Mesendoderm (in vitro differentiated cells): Measurements from ENCODE around the gene SAFB.

Experiments
- DNase-seq: peaks from one replicate; pipeline ENCODE4 v3.0.0; 2013
- H2AK5ac ChIP-seq: 2 replicates; pipeline ENCODE4 v1.6.1; 2013; ENCODE audit warnings: low read length, inconsistent platforms
- H2BK120ac ChIP-seq: 2 replicates; pipeline ENCODE4 v1.6.1; 2013; ENCODE audit warnings: low read depth, mild to moderate bottlenecking, low read length, moderate library complexity, mixed read lengths
- H2BK15ac ChIP-seq: replicated peaks from 2 replicates; pipeline ENCODE4 v1.6.1; 2013; ENCODE audit warnings: low read depth, mild to moderate bottlenecking, moderate library complexity
- H2BK5ac ChIP-seq: 2 replicates; pipeline ENCODE4 v1.6.1; 2013; ENCODE audit warnings: low read length, inconsistent platforms
- H3K18ac ChIP-seq: 2 replicates; pipeline ENCODE4 v1.6.1; 2013; ENCODE audit warnings: mild to moderate bottlenecking, low read length, mixed read lengths
- H3K23ac ChIP-seq: one replicate; pipeline ENCODE4 v1.6.1; 2013; ENCODE audit warnings: low read length
- H3K27ac ChIP-seq: 2 replicates; pipeline ENCODE4 v1.5.1; 2013; ENCODE audit warnings: low read depth, mild to moderate bottlenecking, inconsistent platforms, low read length, moderate library complexity
- H3K27me3 ChIP-seq: 2 replicates; pipeline ENCODE4 v1.6.1; 2013; ENCODE audit warnings: low read length, control low read depth, mild to moderate bottlenecking, inconsistent platforms; ENCODE audit not compliant: insufficient read depth, poor library complexity
- H3K36me3 ChIP-seq: 2 replicates; pipeline ENCODE4 v1.6.1; 2013; ENCODE audit warnings: low read length, inconsistent platforms; ENCODE audit not compliant: control insufficient read depth, insufficient read depth
- H3K4ac ChIP-seq: one replicate; pipeline ENCODE4 v1.6.1; 2013; ENCODE audit warnings: low read depth, mild to moderate bottlenecking, low read length, moderate library complexity
- H3K4me1 ChIP-seq: 2 replicates; pipeline ENCODE4 v1.6.1; 2013; ENCODE audit warnings: low read depth, low read length, inconsistent platforms; ENCODE audit not compliant: control insufficient read depth
- H3K4me2 ChIP-seq: 2 replicates; pipeline ENCODE4 v1.6.1; 2013; ENCODE audit warnings: low read length
- H3K4me3 ChIP-seq: 2 replicates; pipeline ENCODE4 v1.5.1; 2013; ENCODE audit warnings: mild to moderate bottlenecking, low read length
- H3K56ac ChIP-seq: one replicate; pipeline ENCODE4 v1.6.1; 2013; ENCODE audit warnings: low read length
- H3K79me1 ChIP-seq: 2 replicates; pipeline ENCODE4 v1.6.1; 2013; ENCODE audit warnings: low read length, inconsistent platforms
- H3K79me2 ChIP-seq: 2 replicates; pipeline ENCODE4 v1.6.1; 2013; ENCODE audit warnings: mild to moderate bottlenecking, low read length; ENCODE audit not compliant: control insufficient read depth, insufficient read depth
- H3K9ac ChIP-seq: 2 replicates; pipeline ENCODE4 v1.6.1; 2013; ENCODE audit warnings: low read length, inconsistent platforms
- H4K5ac ChIP-seq: one replicate; pipeline ENCODE4 v1.6.1; 2013; ENCODE audit warnings: low read length
- H4K8ac ChIP-seq: one replicate; pipeline ENCODE4 v1.6.1; 2013; ENCODE audit warnings: low read depth, mild to moderate bottlenecking, control low read depth, low read length, moderate library complexity
- WGBS: extraction: QIAGEN DNeasy Blood & Tissue Kit; methylation state at CpG from one replicate; pipeline ENCODE4 v1.1.7; 2013; ENCODE audit warnings: low lambda C conversion rate, missing lambda C conversion rate; ENCODE audit not compliant: insufficient coverage; ENCODE audit errors: extremely low coverage; 5-methylcytosine and 5-hydroxymethylcytosine counted together

The SAFB gene

GRCh38 chr19:5679289-5680083, 56.6 kb downstream of the SAFB start:
- no peaks in the 10 kb centered on the region for H3K79me1 ChIP-seq
- peak overlapping the region; percentile 68 for H3K4me3 ChIP-seq
- peak overlapping the region; percentile 31 for H3K4ac ChIP-seq
- H3K27ac ChIP-seq = no peak overlapping the region
- H3K27me3 ChIP-seq = no peaks in the 10 kb centered on the region
- H3K18ac ChIP-seq = no peak overlapping the region
- H2BK120ac ChIP-seq = no peak overlapping the region
- H3K4me2 ChIP-seq = peak overlapping the region; percentile 45
- no peaks in the 10 kb centered on the region for H3K79me2 ChIP-seq
- H4K5ac ChIP-seq = no peak overlapping the region
- H2BK5ac ChIP-seq = no peak overlapping the region
- no peaks in the 10 kb centered on the region for H3K36me3 ChIP-seq
- no peak overlapping the region for H4K8ac ChIP-seq
- no CpG with 5 or more reads among the region's 26 CpGs for WGBS
- no peak overlapping the region for H3K23ac ChIP-seq
- no peak for DNase-seq
- peak overlapping the region; percentile 78 for H3K9ac ChIP-seq
- no peaks in the 10 kb centered on the region for H3K4me1 ChIP-seq
- no peak overlapping the region for H2BK15ac ChIP-seq
- peak overlapping the region; percentile 27 for H2AK5ac ChIP-seq
- peak overlapping the region; percentile 88 for H3K56ac ChIP-seq

- no peak overlapping the region for H3K23ac ChIP-seq
- peak overlapping the region; percentile 45 for H3K4me2 ChIP-seq
- H3K27me3 ChIP-seq = no peaks in the 10 kb centered on the region
- no peaks in the 10 kb centered on the region for H3K79me1 ChIP-seq
- peak overlapping the region; percentile 78 for H3K9ac ChIP-seq
- no peak for DNase-seq
- WGBS = no CpG with 5 or more reads among the region's 23 CpGs
- no peak overlapping the region for H4K8ac ChIP-seq
- no peak overlapping the region for H4K5ac ChIP-seq
- peak overlapping the region; percentile 88 for H3K56ac ChIP-seq
- H3K27ac ChIP-seq = no peak overlapping the region
- H3K4me3 ChIP-seq = peak overlapping the region; percentile 68
- H2BK5ac ChIP-seq = no peak overlapping the region
- H3K36me3 ChIP-seq = no peaks in the 10 kb centered on the region
- no peak overlapping the region for H2BK15ac ChIP-seq
- H3K4me1 ChIP-seq = no peaks in the 10 kb centered on the region
- H2AK5ac ChIP-seq = peak overlapping the region; percentile 27
- H2BK120ac ChIP-seq = no peak overlapping the region
- peak overlapping the region; percentile 31 for H3K4ac ChIP-seq
- no peaks in the 10 kb centered on the region for H3K79me2 ChIP-seq
- H3K18ac ChIP-seq = peak overlapping the region; percentile 16
Observed at GRCh38 chr19:5680084-5680436, 57.2 kb downstream of the SAFB start.

GRCh38 chr19:5680437-5681368, 57.8 kb downstream of the SAFB start, which contains the start of the genes HSD11B1L and MICOS13:
Gene HSD11B1L, plus strand, starts transcription at chr19:5681027. Its CDS starts 3,806 bp downstream, at chr19:5684833.
Gene MICOS13, minus strand, starts transcription at chr19:5680516. Its CDS starts 30 bp downstream, at chr19:5680486.
- H3K4ac ChIP-seq = peak within 1 kb of the TSS; percentile 31
- no peaks in the 10 kb centered on the region for H3K79me1 ChIP-seq
- peak within 1 kb of the TSS; percentile 67 for H3K4me2 ChIP-seq
- H3K23ac ChIP-seq = no peak within 1 kb of the TSS
- H3K79me2 ChIP-seq = no peaks in the 10 kb centered on the region
- no peaks in the 10 kb centered on the region for H3K36me3 ChIP-seq
- H2AK5ac ChIP-seq = peak within 1 kb of the TSS; percentile 27
- H3K9ac ChIP-seq = peak within 1 kb of the TSS; percentile 78
- H3K27ac ChIP-seq = no peak within 1 kb of the TSS
- H3K4me3 ChIP-seq = peak within 1 kb of the TSS; percentile 68
- H2BK15ac ChIP-seq = no peak within 1 kb of the TSS
- no peaks in the 10 kb centered on the region for H3K27me3 ChIP-seq
- no CpG with 5 or more reads among the region's 94 CpGs for WGBS
- no peak within 1 kb of the TSS for H2BK5ac ChIP-seq
- no peak within 1 kb of the TSS for H4K8ac ChIP-seq
- no peak within 1 kb of the TSS for H2BK120ac ChIP-seq
- peak; percentile 99 for DNase-seq
- peak within 1 kb of the TSS; percentile 16 for H3K18ac ChIP-seq
- H3K56ac ChIP-seq = peak within 1 kb of the TSS; percentile 88
- no peaks in the 10 kb centered on the region for H3K4me1 ChIP-seq
- no peak within 1 kb of the TSS for H4K5ac ChIP-seq

- Histone ChIP-seq H3K4me3 (peak overlapping the region; percentile 20), H3K79me1 (no peaks in the 10 kb centered on the region), H3K56ac (peak overlapping the region; percentile 70), H3K9ac (peak overlapping the region; percentile 58), H3K4me2 (peak overlapping the region; percentile 67), H2BK120ac (no peak overlapping the region), H4K8ac (no peak overlapping the region), H3K4me1 (no peaks in the 10 kb centered on the region), H2BK5ac (no peak overlapping the region), H3K4ac (no peak overlapping the region), H2BK15ac (no peak overlapping the region), H3K79me2 (no peaks in the 10 kb centered on the region), H3K23ac (no peak overlapping the region), H2AK5ac (no peak overlapping the region), H3K36me3 (no peaks in the 10 kb centered on the region), H3K27me3 (no peaks in the 10 kb centered on the region), H3K27ac (no peak overlapping the region), H3K18ac (no peak overlapping the region), H4K5ac (no peak overlapping the region)
- WGBS = 100% methylated on average over 1 of the region's 17 CpGs
- DNase-seq = no peak
Observed at GRCh38 chr19:5681391-5682106, 58.7 kb downstream of the SAFB start.

- Histone ChIP-seq H4K5ac (no peak overlapping the region), H2BK120ac (no peak overlapping the region), H3K4ac (no peak overlapping the region), H2AK5ac (no peak overlapping the region), H3K9ac (no peak overlapping the region), H3K23ac (no peak overlapping the region), H3K27ac (no peak overlapping the region), H3K79me1 (no peaks in the 10 kb centered on the region), H3K4me1 (no peaks in the 10 kb centered on the region), H3K4me2 (no peak overlapping the region), H4K8ac (no peak overlapping the region), H3K56ac (no peak overlapping the region), H3K27me3 (no peaks in the 10 kb centered on the region), H2BK15ac (no peak overlapping the region), H3K18ac (no peak overlapping the region), H3K4me3 (no peak overlapping the region), H3K79me2 (no peaks in the 10 kb centered on the region), H3K36me3 (no peaks in the 10 kb centered on the region), H2BK5ac (no peak overlapping the region)
- no peak for DNase-seq
- no CpG with 5 or more reads among the region's 3 CpGs for WGBS
Observed at GRCh38 chr19:5682107-5682482, 59.2 kb downstream of the SAFB start.
